Ishikawa (cell line): ENCODE measurements around the gene FAM229B.

Source experiments
- CEBPB ChIP-seq: IDR thresholded peaks from 2 replicates; pipeline ENCODE4 v1.6.1; 2012
- CREB1 ChIP-seq: IDR thresholded peaks from 2 replicates; pipeline ENCODE4 v1.6.1; 2012; ENCODE audit warnings: low read depth
- EGR1 ChIP-seq: IDR thresholded peaks from 2 replicates; pipeline ENCODE4 v1.6.1; 2012
- EP300 ChIP-seq: IDR thresholded peaks from 2 replicates; pipeline ENCODE4 v1.6.1; 2012; ENCODE audit warnings: borderline replicate concordance
- FOXM1 ChIP-seq: IDR thresholded peaks from 2 replicates; pipeline ENCODE4 v1.6.1; 2012; ENCODE audit warnings: low read depth, borderline replicate concordance
- MAX ChIP-seq: IDR thresholded peaks from 2 replicates; pipeline ENCODE4 v1.6.1; 2012
- NFIC ChIP-seq: IDR thresholded peaks from 2 replicates; pipeline ENCODE4 v1.6.1; 2012
- RAD21 ChIP-seq: IDR thresholded peaks from 2 replicates; pipeline ENCODE4 v1.6.1; 2012; ENCODE audit warnings: low read depth
- REST ChIP-seq: IDR thresholded peaks from 2 replicates; pipeline ENCODE4 v1.6.1; 2012; ENCODE audit warnings: low read depth, mild to moderate bottlenecking
- TAF1 ChIP-seq: IDR thresholded peaks from 2 replicates; pipeline ENCODE4 v1.6.1; 2012; ENCODE audit warnings: low read depth, mild to moderate bottlenecking
- TCF12 ChIP-seq: IDR thresholded peaks from 2 replicates; pipeline ENCODE4 v1.6.1; 2012; ENCODE audit warnings: low read depth
- TEAD4 ChIP-seq: IDR thresholded peaks from 2 replicates; pipeline ENCODE4 v1.6.1; 2012
- USF1 ChIP-seq: IDR thresholded peaks from 2 replicates; pipeline ENCODE4 v1.6.1; 2012
- YY1 ChIP-seq: IDR thresholded peaks from 2 replicates; pipeline ENCODE4 v1.6.1; 2012; ENCODE audit warnings: low read depth
- ZBTB7A ChIP-seq: IDR thresholded peaks from 2 replicates; pipeline ENCODE4 v1.6.1; 2012; ENCODE audit warnings: low read depth

Gene FAM229B

GRCh38 chr6:112086744-112087135 is 651 bp upstream of the FAM229B start:
- TF ChIP-seq RAD21: peak; percentile 22; the same call in 1 of the 2 replicates
- TF ChIP-seq NFIC: 0 out of 2 replicates have a peak, but pooled peaks have one; percentile 16
- no peak for TF ChIP-seq TCF12
- peak; percentile 48; the same call in 1 of the 2 replicates for TF ChIP-seq CEBPB

GRCh38 chr6:112087916-112088315 is 525 bp downstream of the FAM229B start:
- TF ChIP-seq CREB1: no peak
- no peak for TF ChIP-seq REST
- no peak for TF ChIP-seq YY1
- no peak for TF ChIP-seq FOXM1
- no peak for TF ChIP-seq EGR1
- TF ChIP-seq ZBTB7A: no peak
- no peak for TF ChIP-seq MAX

- TF ChIP-seq NFIC: no peak
- no peak for TF ChIP-seq REST
- TF ChIP-seq EP300: no peak
- TF ChIP-seq TEAD4: no peak
- TF ChIP-seq EGR1: no peak
- no peak for TF ChIP-seq ZBTB7A
- TF ChIP-seq TAF1: no peak
- no peak for TF ChIP-seq FOXM1
- no peak for TF ChIP-seq USF1
- no peak for TF ChIP-seq CEBPB
- no peak for TF ChIP-seq TCF12
- TF ChIP-seq YY1: no peak
These were observed 9.5 kb downstream of the FAM229B start for GRCh38 chr6:112096901-112097300.

GRCh38 chr6:112100561-112100960 is 13.2 kb downstream of the FAM229B start:
- no peak for TF ChIP-seq TAF1

GRCh38 chr6:112106562-112106961 is 19.2 kb downstream of the FAM229B start:
- no peak for TF ChIP-seq RAD21
- TF ChIP-seq TEAD4: no peak
- no peak for TF ChIP-seq EP300
- TF ChIP-seq NFIC: no peak

- no peak for TF ChIP-seq NFIC
- TF ChIP-seq EP300: no peak
- no peak for TF ChIP-seq FOXM1
- TF ChIP-seq YY1: no peak
- no peak for TF ChIP-seq MAX
- no peak for TF ChIP-seq TCF12
- no peak for TF ChIP-seq USF1
- TF ChIP-seq EGR1: no peak
- TF ChIP-seq CREB1: no peak
- TF ChIP-seq CEBPB: no peak
- TF ChIP-seq RAD21: no peak
- TF ChIP-seq TEAD4: no peak
- no peak for TF ChIP-seq ZBTB7A
- no peak for TF ChIP-seq REST
- TF ChIP-seq TAF1: no peak
These were observed 21.9 kb downstream of the FAM229B start for GRCh38 chr6:112109262-112109661.
